ENCODE data around the gene CMTM4. TPM values are rescaled to one million over a fixed set of nuclear protein-coding genes. Genes with fewer than 3 reads are reported as not detected.

The CMTM4 gene
- total RNA-seq, 1 experiment from 2014 or later, result 77.8 TPM

GRCh38 chr16:66592241-66592640 lies 104.3 kb downstream of the CMTM4 start:
- TF ChIP-seq ZBTB33 (IDR thresholded peaks at IDR 0.05; ENCODE audit: extremely low read depth, insufficient replicate concordance, low read length) (no peak), POLR2A (IDR thresholded peaks at IDR 0.05; ENCODE audit: borderline replicate concordance, extremely low read depth, insufficient read depth, insufficient read length) (no peak), CEBPB (IDR thresholded peaks at IDR 0.05; ENCODE audit: low read depth) (no peak), YY1 (IDR thresholded peaks at IDR 0.05; ENCODE audit: extremely low read depth, insufficient replicate concordance, low read depth, low read length) (no peak), TCF7L2 (IDR thresholded peaks at IDR 0.05; ENCODE audit: borderline replicate concordance, extremely low read depth, insufficient read depth, insufficient read length) (no peak), RAD21 (IDR thresholded peaks at IDR 0.05; ENCODE audit: low read depth) (no peak), ZFX (IDR thresholded peaks at IDR 0.05) (no peak), CTCF (IDR thresholded peaks at IDR 0.05 in 2 of 3, conservative IDR thresholded peaks at IDR 0.05 in 1 of 3; ENCODE audit: borderline replicate concordance in 1 of 3, insufficient read depth in 1 of 3, low read depth in 2 of 3, low read length in 2 of 3) (no peak), FOSL1 (IDR thresholded peaks at IDR 0.05; ENCODE audit: low read depth) (no peak), EZH2phosphoT487 (IDR thresholded peaks at IDR 0.05; ENCODE audit: borderline replicate concordance) (no peak), ELF1 (IDR thresholded peaks at IDR 0.05; ENCODE audit: borderline replicate concordance, low read depth) (no peak), SRF (IDR thresholded peaks at IDR 0.05; ENCODE audit: low read depth) (no peak), EZH2 (IDR thresholded peaks at IDR 0.05) (no peak), SIN3A (IDR thresholded peaks at IDR 0.05; ENCODE audit: low read depth) (no peak), EGR1 (IDR thresholded peaks at IDR 0.05; ENCODE audit: low read depth) (no peak), MAX (IDR thresholded peaks at IDR 0.05) (no peak), REST (IDR thresholded peaks at IDR 0.05; ENCODE audit: low read depth) (no peak), ZNF274 (IDR thresholded peaks at IDR 0.05; ENCODE audit: low read depth, low read length) (no peak), ATF3 (IDR thresholded peaks at IDR 0.05) (no peak)
- no peaks in the 10 kb centered on the region for H3K79me2 ChIP-seq (ENCODE audit: insufficient read depth, low read length)
- RAD21 ChIA-PET (ENCODE audit: low non-redundant PET in 1 of 2, low total read pairs in 2 of 2, uncharacterized antibody in 2 of 2, unreplicated experiment in 2 of 2), result no interaction called here
- no peaks in the 10 kb centered on the region for H4K20me1 ChIP-seq (ENCODE audit: insufficient read depth)
- H3K9me2 ChIP-seq (ENCODE audit: insufficient read depth), result no peaks in the 10 kb centered on the region
- no peak overlapping the region for H2AFZ ChIP-seq (ENCODE audit: low read depth, low read length, poor library complexity, severe bottlenecking)
- POLR2A ChIA-PET, result interaction anchor here (0.6 kb wide), 1 partner anchor 9 kb away, joined by 3 read pairs; no protein-coding TSS in a partner anchor
- no peak overlapping the region for H3K4me3 ChIP-seq (replicated peaks in 1 of 2; ENCODE audit: low read depth in 1 of 2, low read length in 2 of 2)
- CTCF ChIA-PET, result no interaction called here
- no peaks in the 10 kb centered on the region for H3K4me1 ChIP-seq (ENCODE audit: control insufficient read depth in 1 of 2, insufficient read depth in 2 of 2, low read length in 2 of 2)
- no peak overlapping the region for H3K27ac ChIP-seq (ENCODE audit: low read depth, low read length)
- no peaks in the 10 kb centered on the region for H3K27me3 ChIP-seq (ENCODE audit: insufficient read depth, low read length)
- no peak overlapping the region for H3K4me2 ChIP-seq (ENCODE audit: low read length)
- H3K9ac ChIP-seq (ENCODE audit: low read length), result no peak overlapping the region
- DNase-seq (ENCODE audit: low read depth, low spot score), result no peak
- BruUV-seq (replicated peaks), result no TSS peak
- no peaks in the 10 kb centered on the region for H3K9me3 ChIP-seq (ENCODE audit: control insufficient read depth in 1 of 2, insufficient read depth in 1 of 2, low read depth in 1 of 2, low read length in 2 of 2)
- no peak for ATAC-seq
- intact Hi-C loops (cut with micrococcal nuclease), result no loop called here
- no peaks in the 10 kb centered on the region for H3K36me3 ChIP-seq (ENCODE audit: control insufficient read depth in 1 of 2, insufficient read depth in 2 of 2, low read length in 2 of 2)

Data from HCT116 (cell line).